WERI-Rb-1 (cell line): ENCODE data around the gene MAD1L1.
"Not testable (repeated sequence)": the region's sequence is repeated elsewhere in the genome, so short reads cannot be mapped to it uniquely, and the experiment has no call there.

Experiments used
- DNase-seq: peaks from one replicate; pipeline ENCODE4 v3.0.0-alpha.2; 2020
- H3K27ac ChIP-seq: fragments of 250-450 bp; sonication (Bioruptor Pico); 2 replicates; pipeline ENCODE4 v1.5.1; 2020; ENCODE audit warnings: mild to moderate bottlenecking, moderate library complexity
- H3K27me3 ChIP-seq: fragments of 250-450 bp; sonication (Bioruptor Pico); 2 replicates; pipeline ENCODE4 v1.5.1; 2021; ENCODE audit warnings: mild to moderate bottlenecking, low read depth, moderate library complexity; ENCODE audit not compliant: insufficient read depth, severe bottlenecking
- H3K36me3 ChIP-seq: fragments of 250-450 bp; sonication (Bioruptor Pico); 2 replicates; pipeline ENCODE4 v1.5.1; 2020; ENCODE audit warnings: mild to moderate bottlenecking, moderate library complexity
- H3K4me3 ChIP-seq: 2 replicates; pipeline ENCODE4 v1.5.1; 2011; ENCODE audit warnings: low read depth, mild to moderate bottlenecking, control low read depth, low read length
- H3K9me3 ChIP-seq: fragments of 250-450 bp; sonication (Bioruptor Pico); 2 replicates; pipeline ENCODE4 v1.5.1; 2021; ENCODE audit warnings: mild to moderate bottlenecking, moderate library complexity; ENCODE audit not compliant: severe bottlenecking
- CTCF ChIP-seq: IDR thresholded peaks from 2 replicates; pipeline ENCODE4 v1.5.1; 2011; ENCODE audit warnings: low read depth, mild to moderate bottlenecking, control low read depth, inconsistent platforms, low read length

MAD1L1 gene

GRCh38 chr7:1977059-1977875 lies 255.5 kb downstream of the MAD1L1 start:
- Histone ChIP-seq H3K27me3 (no peaks in the 10 kb centered on the region), H3K4me3 (no peak overlapping the region), H3K9me3 (peaks cover 2% of the 10 kb centered on the region), H3K36me3 (peaks cover 22% of the 10 kb centered on the region), H3K27ac (no peak overlapping the region)
- no peak for TF ChIP-seq CTCF
- no peak for DNase-seq

- not testable (repeated sequence) for H3K27me3 ChIP-seq, H3K4me3 ChIP-seq, H3K9me3 ChIP-seq, DNase-seq, H3K27ac ChIP-seq
- H3K36me3 ChIP-seq = peaks cover 27% of the 10 kb centered on the region
Measured at GRCh38 chr7:1976521-1976920, 256.2 kb downstream of the MAD1L1 start.

DNA sequence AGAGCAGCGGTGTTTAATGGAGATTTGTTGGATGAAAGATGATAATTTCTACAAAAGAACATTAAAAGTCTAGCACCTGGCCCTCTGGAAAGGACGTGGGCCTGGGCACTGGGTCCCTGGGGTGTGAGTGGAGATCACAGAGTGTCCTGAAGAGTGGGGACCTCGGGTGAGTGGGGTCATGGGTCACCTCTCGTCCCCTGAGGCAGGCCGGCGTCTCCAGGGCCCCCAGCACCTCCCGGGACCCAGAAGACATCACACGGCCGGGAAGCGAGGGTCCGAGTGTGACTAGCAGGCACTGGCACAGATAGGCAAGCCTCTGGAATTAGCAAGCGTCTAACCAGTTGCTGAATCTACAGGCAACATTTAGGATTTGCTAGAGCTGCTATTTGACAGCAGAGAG lies 257.2 kb downstream of the MAD1L1 start:
- no peak for TF ChIP-seq CTCF
- Histone ChIP-seq H3K36me3 (peaks cover 27% of the 10 kb centered on the region), H3K4me3 (no peak overlapping the region), H3K9me3 (peaks cover 6% of the 10 kb centered on the region), H3K27ac (no peak overlapping the region), H3K27me3 (no peaks in the 10 kb centered on the region)
- no peak for DNase-seq

GRCh38 chr7:1975179-1975578 lies 257.6 kb downstream of the MAD1L1 start:
- Histone ChIP-seq H3K36me3 (peaks cover 25% of the 10 kb centered on the region), H3K27me3 (no peaks in the 10 kb centered on the region), H3K4me3 (no peak overlapping the region), H3K9me3 (peaks cover 6% of the 10 kb centered on the region), H3K27ac (no peak overlapping the region)
- no peak for DNase-seq
- no peak for TF ChIP-seq CTCF

- DNase-seq = no peak
- peaks cover 6% of the 10 kb centered on the region for H3K9me3 ChIP-seq
- H3K36me3 ChIP-seq = peaks cover 22% of the 10 kb centered on the region
- H3K27ac ChIP-seq = no peak overlapping the region
- H3K27me3 ChIP-seq = no peaks in the 10 kb centered on the region
- no peak overlapping the region for H3K4me3 ChIP-seq
- no peak for TF ChIP-seq CTCF
Measured at GRCh38 chr7:1974290-1975101, 258.2 kb downstream of the MAD1L1 start.
